ENCODE measurements around the gene DISC1. TPM values are rescaled to one million over a fixed set of nuclear protein-coding genes. Genes with fewer than 3 reads are reported as not detected.
"Not testable (repeated sequence)": the region's sequence is repeated elsewhere in the genome, so short reads cannot be mapped to it uniquely, and the experiment has no call there.

The DISC1 gene
- total RNA-seq, 2 experiments from 2014 or later: 3.5 to 5.0 TPM

DNA sequence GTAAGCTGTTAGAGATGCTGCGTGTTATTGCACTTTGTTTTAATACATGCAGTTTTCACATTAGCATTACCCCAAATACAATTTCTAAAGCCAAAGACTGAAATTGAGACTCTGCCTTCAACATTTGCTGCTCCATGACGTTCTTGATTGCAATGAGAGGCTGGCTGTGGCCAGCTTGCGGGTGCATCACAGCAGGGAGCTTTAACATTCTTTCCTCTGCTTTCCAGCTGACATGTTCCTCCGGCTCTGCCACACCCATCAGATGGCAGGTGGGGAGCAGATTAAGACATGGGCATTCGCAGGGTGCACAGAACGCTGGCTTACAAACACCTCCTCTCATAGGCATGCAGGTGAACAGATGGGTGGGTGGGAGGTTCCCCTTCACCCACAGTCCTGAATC lies 314.1 kb downstream of the DISC1 start:
- H3K27me3 Mint-ChIP-seq: no peaks in the 10 kb centered on the region
- peaks cover 1% of the 10 kb centered on the region for H3K9me3 Mint-ChIP-seq
- H3K27ac Mint-ChIP-seq: no peak overlapping the region
- DNase-seq: no peak
- ATAC-seq: no peak
- no peak for TF ChIP-seq CTCF (IDR thresholded peaks at IDR 0.05)
- peaks cover 4% of the 10 kb centered on the region for H3K36me3 Mint-ChIP-seq (ENCODE audit: low read depth)
- H3K4me1 Mint-ChIP-seq (ENCODE audit: low read depth): no peaks in the 10 kb centered on the region
- POLR2A ChIA-PET: no interaction called here
- no peak overlapping the region for H3K4me3 Mint-ChIP-seq
- intact Hi-C loops (cut with micrococcal nuclease): no loop called here
- CTCF ChIA-PET: no interaction called here

- ATAC-seq (no peak), DNase-seq (no peak)
- H3K27ac Mint-ChIP-seq: no peak overlapping the region
- peaks cover 6% of the 10 kb centered on the region for H3K36me3 Mint-ChIP-seq (ENCODE audit: low read depth)
- H3K4me1 Mint-ChIP-seq (ENCODE audit: low read depth): no peaks in the 10 kb centered on the region
- ChIA-PET POLR2A (no interaction called here), CTCF (interaction anchor here (1.7 kb wide), 1 partner anchor 11 kb away, joined by 9 read pairs; no protein-coding TSS in a partner anchor)
- H3K4me3 Mint-ChIP-seq: no peak overlapping the region
- H3K9me3 Mint-ChIP-seq: peaks cover 3% of the 10 kb centered on the region
- H3K27me3 Mint-ChIP-seq: no peaks in the 10 kb centered on the region
- TF ChIP-seq CTCF (IDR thresholded peaks at IDR 0.05): no peak
- intact Hi-C loops (cut with micrococcal nuclease): no loop called here
These were observed 316.5 kb downstream of the DISC1 start for GRCh38 chr1:231943084-231943483.

GRCh38 chr1:231948102-231948501 lies 321.5 kb downstream of the DISC1 start:
- H3K9me3 Mint-ChIP-seq; POLR2A ChIA-PET; CTCF ChIA-PET; intact Hi-C loops (cut with micrococcal nuclease); H3K27me3 Mint-ChIP-seq; H3K36me3 Mint-ChIP-seq (ENCODE audit: low read depth); H3K27ac Mint-ChIP-seq; ATAC-seq; DNase-seq; H3K4me1 Mint-ChIP-seq (ENCODE audit: low read depth); H3K4me3 Mint-ChIP-seq: not testable (repeated sequence)

DNA sequence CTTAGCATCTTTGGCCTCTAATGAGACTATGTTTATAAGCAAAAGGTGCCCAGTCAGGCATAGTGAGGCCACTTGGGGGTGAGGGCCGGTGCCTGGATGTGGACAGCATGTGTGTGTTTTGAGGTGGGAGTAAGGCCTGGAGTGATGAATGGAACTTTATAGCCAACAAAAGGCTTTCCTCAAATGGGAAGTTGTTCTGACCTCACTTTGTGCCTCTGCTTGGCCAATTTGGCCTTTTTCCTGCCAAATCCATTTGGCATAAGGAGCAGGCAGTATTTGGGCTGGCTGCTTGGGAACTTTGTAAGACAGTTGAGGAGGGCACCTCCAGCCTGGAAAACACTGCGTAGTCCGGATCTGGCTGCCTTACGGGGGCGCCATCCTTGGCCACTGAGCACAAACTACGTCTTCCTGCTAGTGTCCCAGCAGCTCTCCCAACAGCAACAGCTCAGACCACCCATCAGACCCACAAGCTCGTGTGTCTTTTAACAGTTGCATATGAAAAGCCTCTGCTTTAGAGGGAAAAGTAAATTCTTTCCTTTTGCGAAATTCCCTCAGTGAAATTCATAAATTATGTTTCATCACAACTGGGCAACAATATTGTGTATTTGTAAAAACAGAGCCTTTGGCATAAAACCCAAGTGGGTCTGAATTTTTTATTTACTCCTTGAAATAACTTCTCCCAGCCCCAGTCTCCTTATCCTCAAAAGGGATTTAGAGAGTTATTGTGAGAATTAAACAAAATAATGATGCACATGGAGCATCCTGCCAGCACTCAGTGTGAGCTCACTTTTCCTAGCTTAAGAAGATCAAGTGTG lies 322.9 kb downstream of the DISC1 start:
- DNase-seq: no peak
- no peaks in the 10 kb centered on the region for H3K27me3 Mint-ChIP-seq
- H3K4me3 Mint-ChIP-seq: no peak overlapping the region
- no peak for TF ChIP-seq CTCF (IDR thresholded peaks at IDR 0.05)
- intact Hi-C loops (cut with micrococcal nuclease): no loop called here
- H3K27ac Mint-ChIP-seq: no peak overlapping the region
- peaks cover 2% of the 10 kb centered on the region for H3K9me3 Mint-ChIP-seq
- POLR2A ChIA-PET: no interaction called here
- peaks cover 2% of the 10 kb centered on the region for H3K4me1 Mint-ChIP-seq (ENCODE audit: low read depth)
- CTCF ChIA-PET: no interaction called here
- no peak for ATAC-seq
- peaks cover 2% of the 10 kb centered on the region for H3K36me3 Mint-ChIP-seq (ENCODE audit: low read depth)

GRCh38 chr1:231950331-231951128 lies 323.9 kb downstream of the DISC1 start:
- TF ChIP-seq CTCF (IDR thresholded peaks at IDR 0.05): no peak
- ChIA-PET CTCF (no interaction called here), POLR2A (interaction anchor here (0.7 kb wide), 1 partner anchor 57 kb away, joined by 3 read pairs; no protein-coding TSS in a partner anchor)

More at GRCh38 chr1:231950331-231951128, 323.9 kb downstream of the DISC1 start:
- DNase-seq: no peak
- no peak overlapping the region for H3K4me3 Mint-ChIP-seq
- intact Hi-C loops (cut with micrococcal nuclease): no loop called here
- no peak for ATAC-seq
- peaks cover 2% of the 10 kb centered on the region for H3K9me3 Mint-ChIP-seq
- H3K4me1 Mint-ChIP-seq (ENCODE audit: low read depth): peaks cover 2% of the 10 kb centered on the region
- no peak overlapping the region for H3K27ac Mint-ChIP-seq
- H3K27me3 Mint-ChIP-seq: no peaks in the 10 kb centered on the region
- H3K36me3 Mint-ChIP-seq (ENCODE audit: low read depth): peaks cover 2% of the 10 kb centered on the region

Data from activated CD8-positive, alpha-beta T cell treated with anti-CD3 and anti-CD28 coated beads for 36 hours (primary cell).